Liver (tissue), 3 donors: ENCODE measurements around the gene FAM219A.

Experiments used
- CTCF ChIP-seq: fragments of 150-350 bp; IDR thresholded peaks from 2 replicates; pipeline ENCODE4 v1.5.1; 2017; ENCODE audit warnings: improper control_type of control experiment, low read depth, low read length; ENCODE audit not compliant: missing input control
- GABPA ChIP-seq, 2 donors: IDR thresholded peaks in 1 of 2; conservative IDR thresholded peaks in 1 of 2; 2 replicates each; pipeline ENCODE4 v1.6.1; 2016; ENCODE audit warnings: antibody characterized with exemption in 2 of 2, mild to moderate bottlenecking in 1 of 2, moderate library complexity in 1 of 2
- MAX ChIP-seq: IDR thresholded peaks from 2 replicates; pipeline ENCODE4 v1.6.1; 2016; ENCODE audit warnings: antibody characterized with exemption
- RAD21 ChIP-seq, 2 donors: IDR thresholded peaks; 2 replicates each; pipeline ENCODE4 v1.6.1; 2016; ENCODE audit warnings: antibody characterized with exemption in 2 of 2, mild to moderate bottlenecking in 2 of 2
- RXRA ChIP-seq, 2 donors: IDR thresholded peaks; 2 replicates each; pipeline ENCODE4 v1.6.1; 2017 to 2018; ENCODE audit warnings: antibody characterized with exemption in 2 of 2, mild to moderate bottlenecking in 1 of 2
- TAF1 ChIP-seq: conservative IDR thresholded peaks from 2 replicates; pipeline ENCODE4 v1.6.1; 2016; ENCODE audit warnings: antibody characterized with exemption, mild to moderate bottlenecking
- ZBTB33 ChIP-seq: IDR thresholded peaks from 2 replicates; pipeline ENCODE4 v1.6.1; 2016; ENCODE audit warnings: antibody characterized with exemption
- donor health status: healthy.
- donor health status: healthy.

GRCh38 chr9:34373749-34374148, 84.6 kb downstream of the FAM219A start:
- no peak for TF ChIP-seq CTCF
- no peak for TF ChIP-seq RXRA (IDR thresholded peaks at IDR 0.05)
- no peak for TF ChIP-seq TAF1
- no peak for TF ChIP-seq RAD21 (IDR thresholded peaks at IDR 0.05)
- no peak for TF ChIP-seq ZBTB33
- no peak for TF ChIP-seq GABPA (IDR thresholded peaks at IDR 0.05 in 1 of 2, conservative IDR thresholded peaks at IDR 0.05 in 1 of 2)
- no peak for TF ChIP-seq MAX
